GM23248 (cell line): ENCODE data around the gene RNF121.

Experiments
- EZH2 ChIP-seq: fragments of 200-600 bp; sonication (generic); IDR thresholded peaks from 2 replicates; pipeline ENCODE4 v1.6.1; 2018; ENCODE audit warnings: antibody characterized with exemption, mild to moderate bottlenecking; ENCODE audit not compliant: insufficient read depth, poor library complexity, severe bottlenecking
- EZH2phosphoT487 ChIP-seq: fragments of 200-600 bp; sonication (generic); IDR thresholded peaks from 2 replicates; pipeline ENCODE4 v1.6.1; 2018; ENCODE audit warnings: antibody characterized with exemption, moderate library complexity, mild to moderate bottlenecking, low read depth; ENCODE audit not compliant: insufficient read depth

DNA sequence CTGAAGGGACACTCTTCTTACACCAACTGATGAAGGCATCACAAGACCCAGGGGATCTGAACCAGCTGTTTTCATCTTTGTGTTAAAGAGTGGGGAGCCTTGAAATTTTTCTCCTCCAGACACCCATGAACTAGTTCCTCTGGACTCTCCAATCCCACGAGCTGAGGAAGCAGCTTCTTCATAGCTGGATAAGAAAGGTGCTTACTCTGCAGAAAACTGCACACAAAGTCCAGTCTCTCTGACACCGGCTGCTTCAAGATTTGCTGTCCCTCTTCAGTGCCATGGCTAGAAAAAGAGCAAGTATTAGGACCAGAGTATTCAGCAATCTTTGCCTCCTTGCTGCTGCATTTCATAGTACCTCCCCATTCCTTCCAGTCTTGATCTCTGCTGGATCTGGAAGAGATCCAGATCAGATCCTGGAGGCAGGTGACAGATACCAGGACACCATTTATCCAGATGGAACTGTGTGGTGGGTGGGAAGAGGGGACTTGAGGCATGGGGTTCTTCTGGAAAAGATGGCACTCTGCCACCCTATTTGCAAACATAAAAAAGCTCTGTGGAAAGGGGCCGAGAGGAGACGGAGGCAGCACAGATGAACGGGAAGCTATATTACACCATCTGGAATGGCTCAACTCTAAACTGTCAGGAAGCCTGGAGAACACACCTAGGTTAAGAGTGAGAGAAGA lies 95.4 kb downstream of the RNF121 start:
- TF ChIP-seq EZH2 (no peak), EZH2phosphoT487 (no peak)
